HCT116 (cell line): ENCODE results near the gene EPB41L4A. TPM values are rescaled to one million over a fixed set of nuclear protein-coding genes. Genes with fewer than 3 reads are reported as not detected.

ENCODE experiments used
- ATAC-seq: fragments of 200-7000 bp; cut with Tn5 transposase; 2 replicates; pipeline ENCODE4 v1.9.1; 2020; ENCODE audit warnings: mild to moderate bottlenecking, moderate library complexity
- BruUV-seq: library from RNA; stranded (reverse); fragments of 400-500 nt; replicated peaks from 2 replicates; lab custom pipeline; 2021; lab: Mats Ljungman, UMichigan
- CTCF ChIA-PET: fragments of 300-600 bp; sonication (Branson Sonifier 250); formaldehyde crosslinking; loops from one replicate; lab custom pipeline; 2021; ENCODE audit warnings: antibody characterized with exemption; lab: Charles Lee
- POLR2A ChIA-PET: fragments of 300-600, 350-600 bp; sonication (Branson Sonifier 250); formaldehyde crosslinking; loops from one replicate; lab custom pipeline; 2021; ENCODE audit warnings: antibody characterized with exemption; lab: Charles Lee
- RAD21 ChIA-PET, 2 experiments: fragments of 300-600 bp; sonication (Branson Sonifier 250); formaldehyde crosslinking; loops; one replicate each; lab custom pipeline; 2023; ENCODE audit warnings: low total read pairs in 2 of 2; ENCODE audit not compliant: uncharacterized antibody in 2 of 2, unreplicated experiment in 2 of 2, low non-redundant PET in 1 of 2; lab: Charles Lee
- DNase-seq: peaks from one replicate; pipeline ENCODE4 v3.0.0-alpha.2; 2010; ENCODE audit warnings: low read depth, low spot score
- H2AFZ ChIP-seq: fragments of 200-600 bp; shearing (Covaris generic), sonication (generic); 2 replicates; pipeline ENCODE4 v1.6.1; 2017; ENCODE audit warnings: low read depth, mixed run types, mixed read lengths, antibody characterized with exemption, low read length; ENCODE audit not compliant: poor library complexity, severe bottlenecking
- H3K27ac ChIP-seq: 2 replicates; pipeline ENCODE4 v1.5.1; 2012; ENCODE audit warnings: low read depth, low read length
- H3K27me3 ChIP-seq: fragments of 200-600 bp; sonication (generic); 2 replicates; pipeline ENCODE4 v1.6.1; 2016; ENCODE audit warnings: mixed run types, low read length, mixed read lengths; ENCODE audit not compliant: insufficient read depth
- H3K36me3 ChIP-seq, 2 experiments: fragments of 200-500 bp in 1 of 2; fragments of 200-600 bp in 1 of 2; sonication (Bioruptor generic) in 1 of 2; sonication (generic) in 1 of 2; 2 replicates each; pipeline versions ENCODE4 v1.5.1 to v1.6.1; 2014 to 2016; ENCODE audit warnings: low read length in 2 of 2, inconsistent platforms in 1 of 2, mixed read lengths in 1 of 2, mixed run types in 1 of 2; ENCODE audit not compliant: insufficient read depth in 2 of 2, control insufficient read depth in 1 of 2
- H3K4me1 ChIP-seq, 2 experiments: fragments of 200-600 bp in 1 of 2; sonication (generic) in 1 of 2; 2 replicates each; pipeline versions ENCODE4 v1.5.1 to v1.6.1; 2012 to 2017; ENCODE audit warnings: low read length in 2 of 2, inconsistent platforms in 1 of 2, mild to moderate bottlenecking in 1 of 2, mixed read lengths in 1 of 2, mixed run types in 1 of 2, moderate library complexity in 1 of 2; ENCODE audit not compliant: insufficient read depth in 2 of 2, control insufficient read depth in 1 of 2
- H3K4me2 ChIP-seq: fragments of 200-600 bp; sonication (generic); 2 replicates; pipeline ENCODE4 v1.6.1; 2017; ENCODE audit warnings: mixed run types, low read length, mixed read lengths
- H3K4me3 ChIP-seq, 2 experiments: fragments of 200-600 bp in 1 of 2; sonication (generic) in 1 of 2; replicated peaks in 1 of 2; 2 replicates each; pipeline ENCODE4 v1.5.1; 2011 to 2016; ENCODE audit warnings: low read length in 2 of 2, control low read depth in 1 of 2, low read depth in 1 of 2, mild to moderate bottlenecking in 1 of 2, mixed read lengths in 1 of 2, mixed run types in 1 of 2
- H3K79me2 ChIP-seq: fragments of 200-600 bp; sonication (generic); 2 replicates; pipeline ENCODE4 v1.6.1; 2017; ENCODE audit warnings: mild to moderate bottlenecking, mixed run types, low read length, moderate library complexity, mixed read lengths; ENCODE audit not compliant: insufficient read depth
- H3K9ac ChIP-seq: fragments of 200-600 bp; sonication (generic); 2 replicates; pipeline ENCODE4 v1.6.1; 2016; ENCODE audit warnings: low read length, mixed read lengths
- H3K9me2 ChIP-seq: fragments of 200-600 bp; sonication (generic), shearing (Covaris generic); 2 replicates; pipeline ENCODE4 v1.6.1; 2017; ENCODE audit warnings: mixed run types, mild to moderate bottlenecking, moderate library complexity; ENCODE audit not compliant: insufficient read depth
- H3K9me3 ChIP-seq, 2 experiments: fragments of 200-500 bp in 1 of 2; fragments of 200-600 bp in 1 of 2; sonication (Bioruptor generic) in 1 of 2; sonication (generic) in 1 of 2; 2 replicates each; pipeline ENCODE4 v1.6.1; 2014 to 2017; ENCODE audit warnings: low read length in 2 of 2, mixed read lengths in 2 of 2, inconsistent platforms in 1 of 2, low read depth in 1 of 2, mild to moderate bottlenecking in 1 of 2, mixed run types in 1 of 2, moderate library complexity in 1 of 2; ENCODE audit not compliant: control insufficient read depth in 1 of 2, insufficient read depth in 1 of 2
- H4K20me1 ChIP-seq: fragments of 200-600 bp; sonication (generic), shearing (Covaris generic); 2 replicates; pipeline ENCODE4 v1.6.1; 2017; ENCODE audit warnings: mixed run types, mild to moderate bottlenecking, moderate library complexity; ENCODE audit not compliant: insufficient read depth
- CBX3 ChIP-seq: IDR thresholded peaks from 2 replicates; pipeline ENCODE4 v1.6.1; 2012; ENCODE audit warnings: low read depth
- CEBPB ChIP-seq: IDR thresholded peaks from 2 replicates; pipeline ENCODE4 v1.6.1; 2012; ENCODE audit warnings: low read depth
- CTCF ChIP-seq, 3 experiments: fragments of 200-600 bp in 1 of 3; sonication (generic) in 1 of 3; IDR thresholded peaks in 2 of 3; conservative IDR thresholded peaks in 1 of 3; 2 replicates each; pipeline ENCODE4 v1.5.1; 2012 to 2017; ENCODE audit warnings: low read depth in 2 of 3, low read length in 2 of 3, antibody characterized with exemption in 1 of 3, borderline replicate concordance in 1 of 3, control low read depth in 1 of 3, mild to moderate bottlenecking in 1 of 3, mixed read lengths in 1 of 3, mixed run types in 1 of 3, moderate library complexity in 1 of 3; ENCODE audit not compliant: insufficient read depth in 1 of 3
- EGR1 ChIP-seq: IDR thresholded peaks from 2 replicates; pipeline ENCODE4 v1.6.1; 2012; ENCODE audit warnings: low read depth
- ELF1 ChIP-seq: IDR thresholded peaks from 2 replicates; pipeline ENCODE4 v1.6.1; 2012; ENCODE audit warnings: low read depth, borderline replicate concordance
- EZH2 ChIP-seq: fragments of 200-600 bp; sonication (generic); IDR thresholded peaks from 2 replicates; pipeline ENCODE4 v1.6.1; 2017; ENCODE audit warnings: antibody characterized with exemption, mixed run types
- EZH2phosphoT487 ChIP-seq: fragments of 200-600 bp; IDR thresholded peaks from 2 replicates; pipeline ENCODE4 v1.6.1; 2018; ENCODE audit warnings: antibody characterized with exemption, borderline replicate concordance
- FOSL1 ChIP-seq: IDR thresholded peaks from 2 replicates; pipeline ENCODE4 v1.6.1; 2012; ENCODE audit warnings: low read depth
- JUND ChIP-seq: IDR thresholded peaks from 2 replicates; pipeline ENCODE4 v1.6.1; 2012
- MAX ChIP-seq: IDR thresholded peaks from 2 replicates; pipeline ENCODE4 v1.6.1; 2012
- POLR2A ChIP-seq: IDR thresholded peaks from 2 replicates; pipeline ENCODE4 v1.7.0; 2011; ENCODE audit warnings: borderline replicate concordance; ENCODE audit not compliant: insufficient read depth, insufficient read length; ENCODE audit errors: extremely low read depth
- POLR2AphosphoS5 ChIP-seq: IDR thresholded peaks from 2 replicates; pipeline ENCODE4 v1.6.1; 2011; ENCODE audit warnings: mild to moderate bottlenecking, low read depth, low read length, moderate library complexity
- SIN3A ChIP-seq: IDR thresholded peaks from 2 replicates; pipeline ENCODE4 v1.6.1; 2012; ENCODE audit warnings: low read depth
- SP1 ChIP-seq: IDR thresholded peaks from 2 replicates; pipeline ENCODE4 v1.6.1; 2012; ENCODE audit warnings: low read depth
- ZBTB33 ChIP-seq: IDR thresholded peaks from 2 replicates; pipeline ENCODE4 v1.6.1; 2011; ENCODE audit warnings: mild to moderate bottlenecking, low read length, moderate library complexity; ENCODE audit not compliant: insufficient replicate concordance; ENCODE audit errors: extremely low read depth
- ZNF274 ChIP-seq: fragments of 200-500 bp; sonication (Bioruptor generic); IDR thresholded peaks from 2 replicates; pipeline ENCODE4 v1.6.1; 2014; ENCODE audit warnings: mild to moderate bottlenecking, low read depth, low read length, inconsistent platforms
- intact Hi-C: fragments of 100-400 bp; cut with micrococcal nuclease; formaldehyde crosslinking; loops from 2 replicates; pipeline ENCODE4 v1.10.0; 2022
- total RNA-seq: library from RNA; stranded (reverse); gene quantifications from one replicate; pipeline ENCODE4 v1.2.1, GENCODE V29; 2021; ENCODE audit not compliant: unreplicated experiment
- TF ChIP-seq, protein P1 (sequence below): IDR thresholded peaks from 2 replicates; pipeline ENCODE4 v1.6.1; 2012

The EPB41L4A gene
- total RNA-seq, 1 experiment from 2014 or later: 2.8 TPM

- TF ChIP-seq JUND: no peak
- no peak for TF ChIP-seq CBX3
- TF ChIP-seq ELF1: no peak
- TF ChIP-seq EGR1: no peak
- no peak for TF ChIP-seq EZH2
- intact Hi-C loops: no loop called here
- Histone ChIP-seq H3K9ac (no peak overlapping the region), H3K79me2 (no peaks in the 10 kb centered on the region), H3K4me1 (peaks cover 9 to 12% of the 10 kb centered on the region in 2 experiments), H3K36me3 (no peaks in the 10 kb centered on the region), H4K20me1 (no peaks in the 10 kb centered on the region), H2AFZ (no peak overlapping the region), H3K9me3 (no peaks in the 10 kb centered on the region), H3K27ac (no peak overlapping the region), H3K27me3 (peaks cover 10% of the 10 kb centered on the region; the same call in 1 of the 2 replicates), H3K9me2 (no peaks in the 10 kb centered on the region), H3K4me2 (no peak overlapping the region), H3K4me3 (no peak overlapping the region)
- CTCF ChIA-PET: no interaction called here
- no peak for ATAC-seq
- POLR2A ChIA-PET: no interaction called here
- no TSS peak for BruUV-seq
- DNase-seq: no peak
- RAD21 ChIA-PET: no interaction called here
These were observed 218.9 kb downstream of the EPB41L4A start for GRCh38 chr5:112200131-112200530.

- ChIA-PET CTCF (no interaction called here), POLR2A (no interaction called here), RAD21 (no interaction called here)
- no peak for DNase-seq
- H3K36me3 ChIP-seq: no peaks in the 10 kb centered on the region
- no TSS peak for BruUV-seq
- no peak overlapping the region for H2AFZ ChIP-seq
- H3K9me3 ChIP-seq: no peaks in the 10 kb centered on the region
- no peak overlapping the region for H3K9ac ChIP-seq
- no peak overlapping the region for H3K27ac ChIP-seq
- ATAC-seq: no peak
- no peak for TF ChIP-seq EZH2phosphoT487
- TF ChIP-seq POLR2AphosphoS5: no peak
- no peak for TF ChIP-seq ZNF274
- TF ChIP-seq POLR2A: no peak
- no peak for TF ChIP-seq FOSL1
- TF ChIP-seq CTCF (IDR thresholded peaks at IDR 0.05 in 2 of 3, conservative IDR thresholded peaks at IDR 0.05 in 1 of 3; ENCODE audit: borderline replicate concordance in 1 of 3, insufficient read depth in 1 of 3, low read depth in 2 of 3, low read length in 2 of 3): no peak
- TF ChIP-seq, protein P1, sequence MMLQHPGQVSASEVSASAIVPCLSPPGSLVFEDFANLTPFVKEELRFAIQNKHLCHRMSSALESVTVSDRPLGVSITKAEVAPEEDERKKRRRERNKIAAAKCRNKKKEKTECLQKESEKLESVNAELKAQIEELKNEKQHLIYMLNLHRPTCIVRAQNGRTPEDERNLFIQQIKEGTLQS: no peak
- no peak for TF ChIP-seq EGR1
- TF ChIP-seq SP1: no peak
- no peak for TF ChIP-seq CEBPB
- no peak for TF ChIP-seq JUND
- no peak for TF ChIP-seq MAX
- TF ChIP-seq ZBTB33: no peak
- TF ChIP-seq SIN3A: no peak
- no peak overlapping the region for H3K4me3 ChIP-seq
- peaks cover 13% of the 10 kb centered on the region; the same call in 1 of the 2 replicates for H3K27me3 ChIP-seq
- H3K4me2 ChIP-seq: no peak overlapping the region
- intact Hi-C loops: loop anchor here (10.0 kb wide), 1 partner anchor 648 kb away; no protein-coding TSS in a partner anchor
- H3K79me2 ChIP-seq: no peaks in the 10 kb centered on the region
- no peaks in the 10 kb centered on the region for H3K9me2 ChIP-seq
- no peaks in the 10 kb centered on the region for H3K4me1 ChIP-seq
- H4K20me1 ChIP-seq: no peaks in the 10 kb centered on the region
These were observed 222.5 kb downstream of the EPB41L4A start for GRCh38 chr5:112196584-112196983.
